H1 (cell line): ENCODE data around the gene BCAS3. TPM values are rescaled to one million over a fixed set of nuclear protein-coding genes. Genes with fewer than 3 reads are reported as not detected.

Source experiments
- TAF1 ChIP-seq: IDR thresholded peaks from 2 replicates; pipeline ENCODE4 v1.6.1; 2011; ENCODE audit warnings: mild to moderate bottlenecking, low read depth, low read length
- polyA plus RNA-seq, 7 experiments: library from polyadenylated mRNA; depleted of rRNA in 3 of 7; stranded (reverse) in 5 of 7; unstranded in 2 of 7; fragments of >200 nt in 5 of 7; fragments of 200-250 nt in 2 of 7; gene quantifications; 1 replicate in 5 of 7; 2 replicates in 1 of 7; 4 replicates in 1 of 7; pipeline versions ENCODE4 v1.2.1 to v1.2.3, GENCODE V29; 2011 to 2013; ENCODE audit warnings: missing spikeins in 2 of 7, mixed read lengths in 2 of 7
- total RNA-seq: library from RNA; stranded (reverse); fragmentation: NEBNext Ultra II Directional; extraction: Animal tissue kit (Norgen Biotek cat#: 25700); gene quantifications from 2 replicates; pipeline ENCODE4 v1.2.1, GENCODE V29; 2021

Gene BCAS3
- total and polyA plus RNA-seq, 2 of the 8 experiments (the other 6 are each of a cell fraction or from before 2014, with no cell fraction given), result 9.9 to 13.3 TPM

DNA sequence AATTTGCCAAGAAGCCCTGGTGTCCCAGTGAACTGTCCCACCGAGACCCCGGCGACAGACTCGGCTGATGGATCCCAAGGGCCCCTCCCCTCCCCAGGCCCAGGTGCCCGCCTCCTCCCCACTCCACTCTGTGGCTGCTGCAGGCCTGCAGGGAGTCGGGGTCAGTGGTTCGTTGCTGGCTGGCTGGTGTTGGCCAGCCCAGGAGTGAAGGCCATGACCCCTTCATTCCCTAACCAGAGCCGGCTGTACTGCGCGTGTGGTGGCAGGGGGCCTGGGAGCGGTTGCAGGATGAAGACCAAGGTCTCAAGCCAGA is 712.8 kb downstream of the BCAS3 start (continued):
- no peak for TF ChIP-seq TAF1
